HG02943 (cell line): ENCODE data around the gene PKN1.
"Not testable (repeated sequence)": the region's sequence is repeated elsewhere in the genome, so short reads cannot be mapped to it uniquely, and the experiment has no call there.

ENCODE experiments used
- ATAC-seq: cut with Tn5 transposase; IDR thresholded peaks from one replicate; pipeline ENCODE4 v1.9.1; 2021; ENCODE audit warnings: mild to moderate bottlenecking, low read depth, moderate library complexity; ENCODE audit not compliant: unreplicated experiment

The PKN1 gene

DNA sequence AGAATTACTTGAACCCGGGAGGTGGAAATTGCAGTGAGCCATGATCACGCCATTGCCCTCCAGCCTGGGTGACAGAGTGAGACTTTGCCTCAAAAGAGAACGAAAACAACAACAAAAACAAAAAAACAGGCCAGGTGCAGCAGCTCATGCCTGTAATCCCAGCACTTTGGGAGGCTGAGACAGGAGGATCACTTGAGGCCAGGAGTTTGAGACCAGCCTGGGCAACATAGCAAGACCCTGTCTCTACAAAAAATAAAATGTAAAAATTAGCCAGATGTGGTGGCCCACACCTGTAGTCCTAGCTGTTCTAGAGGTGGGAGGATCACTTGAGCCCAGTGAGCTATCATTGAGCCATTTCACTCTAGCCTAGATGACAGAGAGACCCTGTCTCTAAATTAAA lies 19.2 kb downstream of the PKN1 start:
- not testable (repeated sequence) for ATAC-seq

- no peak for ATAC-seq
Observed at GRCh38 chr19:14459703-14460102, 26.6 kb downstream of the PKN1 start.

DNA sequence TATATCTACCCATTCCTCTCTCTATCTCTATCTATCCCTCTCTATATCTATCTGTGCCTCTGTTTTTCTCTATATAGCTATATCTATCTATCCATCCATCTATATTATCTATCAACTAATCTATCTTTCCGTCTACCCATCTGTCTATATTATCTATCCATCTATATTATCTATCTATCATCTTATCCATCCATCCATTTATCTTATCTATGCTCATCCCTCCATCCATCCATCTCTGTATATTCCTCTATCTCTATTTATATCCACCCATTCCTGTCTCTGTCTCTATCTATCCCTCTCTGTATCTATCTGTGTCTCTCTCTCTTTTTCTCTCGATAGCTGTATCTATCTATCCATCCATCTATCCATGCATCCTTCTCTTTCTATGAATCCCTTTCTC lies 27.8 kb downstream of the PKN1 start:
- no peak for ATAC-seq

GRCh38 chr19:14462401-14462800 lies 29.3 kb downstream of the PKN1 start:
- not testable (repeated sequence) for ATAC-seq

- no peak for ATAC-seq
Observed at GRCh38 chr19:14463747-14464146, 30.6 kb downstream of the PKN1 start.

GRCh38 chr19:14467391-14467790 lies 34.3 kb downstream of the PKN1 start:
- no peak for ATAC-seq

DNA sequence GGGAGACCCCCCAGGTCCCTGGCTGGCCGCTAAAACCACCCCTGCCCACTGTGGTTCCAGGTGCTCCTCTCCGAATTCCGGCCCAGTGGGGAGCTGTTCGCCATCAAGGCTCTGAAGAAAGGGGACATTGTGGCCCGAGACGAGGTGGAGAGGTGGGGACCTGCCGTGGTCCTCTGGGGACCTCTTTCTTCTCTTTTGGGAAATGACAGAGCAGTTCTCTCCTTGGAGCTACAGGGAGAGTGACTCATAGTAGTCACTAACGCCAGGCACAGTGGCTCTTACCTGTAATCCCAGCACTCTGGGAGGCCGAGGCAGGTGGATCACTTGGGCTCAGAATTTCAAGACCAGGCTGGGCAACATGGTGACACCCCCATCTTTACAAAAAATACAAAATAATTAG lies 34.7 kb downstream of the PKN1 start:
- ATAC-seq: no peak

DNA sequence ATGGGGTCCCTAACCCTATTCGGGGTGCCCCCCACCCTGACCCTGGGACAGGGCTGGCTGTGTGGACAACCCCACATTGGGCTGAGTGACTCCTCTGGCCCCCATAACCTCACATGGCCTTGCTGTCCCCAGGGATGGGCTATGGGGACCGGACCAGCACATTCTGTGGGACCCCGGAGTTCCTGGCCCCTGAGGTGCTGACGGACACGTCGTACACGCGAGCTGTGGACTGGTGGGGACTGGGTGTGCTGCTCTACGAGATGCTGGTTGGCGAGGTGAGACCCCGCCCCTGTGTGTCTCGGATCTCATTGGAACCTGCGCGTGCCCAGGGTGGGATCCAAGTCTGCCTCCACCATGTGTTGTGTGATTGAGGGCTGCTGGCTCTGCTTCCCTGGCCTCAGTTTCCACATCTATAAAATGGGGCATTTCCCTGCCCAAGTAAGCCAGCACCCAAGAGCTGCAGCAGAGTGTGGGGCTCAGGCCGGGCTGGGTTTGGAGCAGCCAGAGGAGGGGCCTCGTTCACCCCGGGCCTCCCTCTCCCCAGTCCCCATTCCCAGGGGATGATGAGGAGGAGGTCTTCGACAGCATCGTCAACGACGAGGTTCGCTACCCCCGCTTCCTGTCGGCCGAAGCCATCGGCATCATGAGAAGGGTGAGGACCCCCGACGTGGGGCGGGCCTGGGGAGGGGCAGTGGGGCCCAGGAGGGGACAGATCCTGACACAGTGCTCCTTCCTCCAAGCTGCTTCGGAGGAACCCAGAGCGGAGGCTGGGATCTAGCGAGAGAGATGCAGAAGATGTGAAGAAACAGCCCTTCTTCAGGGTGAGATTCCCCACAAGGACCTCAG lies 37.1 kb downstream of the PKN1 start:
- ATAC-seq: no peak

DNA sequence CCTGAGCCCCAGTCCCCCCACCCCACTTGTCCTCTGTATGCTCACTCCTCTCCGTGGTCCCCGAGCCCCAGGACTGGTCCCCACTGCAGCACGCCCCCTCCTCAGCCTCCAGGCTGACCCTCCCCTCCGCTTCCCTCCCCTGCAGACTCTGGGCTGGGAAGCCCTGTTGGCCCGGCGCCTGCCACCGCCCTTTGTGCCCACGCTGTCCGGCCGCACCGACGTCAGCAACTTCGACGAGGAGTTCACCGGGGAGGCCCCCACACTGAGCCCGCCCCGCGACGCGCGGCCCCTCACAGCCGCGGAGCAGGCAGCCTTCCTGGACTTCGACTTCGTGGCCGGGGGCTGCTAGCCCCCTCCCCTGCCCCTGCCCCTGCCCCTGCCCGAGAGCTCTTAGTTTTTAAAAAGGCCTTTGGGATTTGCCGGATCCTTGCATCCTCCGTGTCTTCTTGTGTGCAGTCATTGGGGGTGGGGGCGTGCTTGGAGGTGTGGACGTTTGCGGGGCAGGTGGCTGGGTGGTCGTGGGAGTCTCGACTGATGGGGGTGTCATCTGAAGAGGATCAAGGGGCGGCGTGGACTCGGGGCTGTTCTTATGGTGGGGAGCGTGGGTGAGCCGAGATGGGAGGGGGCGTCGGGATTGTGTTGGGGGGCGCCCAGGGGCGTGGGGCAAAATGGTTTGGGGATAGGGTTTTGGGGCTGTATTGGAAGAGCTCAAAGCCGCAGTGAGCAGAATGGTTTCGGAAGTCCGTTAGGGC lies 38.5 kb downstream of the PKN1 start:
- ATAC-seq: no peak

DNA sequence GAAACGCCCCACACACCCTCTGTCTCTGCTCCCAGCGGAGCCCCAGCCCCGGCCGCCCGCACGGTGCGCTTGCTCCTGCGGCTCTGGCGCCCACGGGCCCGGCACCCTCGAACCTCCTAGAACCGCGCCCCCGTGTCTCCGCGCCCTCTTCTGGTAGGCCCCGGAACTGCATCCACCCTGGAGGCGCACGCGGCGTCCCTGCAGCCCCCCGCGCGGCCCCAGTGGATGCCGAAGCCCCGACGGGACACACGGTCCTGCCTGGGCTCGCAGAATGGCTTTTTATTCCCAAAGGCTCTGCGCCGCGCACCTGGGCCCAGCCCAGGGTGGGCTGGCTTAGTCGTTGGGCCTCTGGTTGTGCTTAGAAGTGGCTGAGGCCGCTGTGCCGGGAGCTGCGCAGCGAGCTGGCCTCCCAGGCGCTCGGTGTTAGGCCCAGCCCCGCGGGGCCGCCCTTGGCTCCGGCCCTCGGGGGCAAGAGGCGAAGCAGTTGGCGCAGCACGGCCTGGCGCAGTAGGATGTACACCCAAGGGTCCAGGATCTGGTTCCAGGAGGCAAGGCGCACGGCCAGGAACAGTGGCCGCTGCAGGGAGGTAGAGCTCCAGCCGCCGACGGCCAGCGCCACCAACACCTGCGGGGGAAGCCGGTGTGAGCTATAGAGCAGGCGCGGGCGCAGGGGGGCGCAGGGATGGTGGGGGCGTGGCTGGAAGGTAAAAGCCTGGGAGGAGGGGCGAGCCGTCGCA lies 39.3 kb downstream of the PKN1 start:
- ATAC-seq: no peak

DNA sequence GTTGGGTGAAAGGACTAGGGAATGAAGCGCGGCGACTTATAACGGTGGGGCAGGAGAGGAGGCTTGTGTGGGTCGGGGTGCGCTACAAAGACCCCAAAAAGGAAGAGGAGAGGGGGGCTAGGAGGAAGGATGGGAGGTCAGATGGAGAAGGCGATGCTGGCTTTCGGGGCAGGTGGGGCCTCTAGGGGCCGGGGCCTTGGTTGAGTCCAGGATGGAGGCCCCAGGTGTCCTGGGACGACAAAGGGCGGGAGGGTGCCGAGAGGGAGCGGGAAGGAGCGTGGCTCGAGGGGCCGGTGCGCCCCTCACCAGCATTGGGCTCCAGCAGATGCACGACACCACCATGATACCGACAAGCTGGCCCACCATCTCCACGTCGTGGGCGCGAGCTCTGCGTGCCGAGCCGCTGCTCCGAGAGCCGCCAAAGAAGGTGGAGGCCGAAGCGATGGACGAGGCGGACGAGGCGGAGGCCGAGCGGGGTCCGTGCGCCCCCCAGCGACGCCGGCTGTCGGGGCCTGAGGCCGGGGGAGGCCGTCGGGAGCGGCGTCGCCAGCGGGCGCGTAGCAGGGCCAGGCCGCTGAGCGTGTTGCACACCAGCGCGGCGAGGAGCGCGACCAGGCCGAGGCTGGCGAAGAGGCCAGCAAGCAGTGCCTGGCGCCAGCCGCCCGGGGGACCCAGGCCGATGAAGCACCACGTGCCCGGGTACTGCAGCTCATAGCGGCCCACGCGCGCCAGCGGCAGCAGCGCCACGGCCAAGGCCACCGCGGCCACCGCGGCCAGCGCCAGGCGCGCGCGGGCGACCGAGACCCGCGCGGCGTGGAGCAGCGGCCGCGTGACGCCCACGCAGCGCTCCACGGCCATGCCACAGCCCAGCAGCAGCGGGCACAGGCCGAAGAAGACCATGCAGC lies 40.2 kb downstream of the PKN1 start:
- no peak for ATAC-seq

DNA sequence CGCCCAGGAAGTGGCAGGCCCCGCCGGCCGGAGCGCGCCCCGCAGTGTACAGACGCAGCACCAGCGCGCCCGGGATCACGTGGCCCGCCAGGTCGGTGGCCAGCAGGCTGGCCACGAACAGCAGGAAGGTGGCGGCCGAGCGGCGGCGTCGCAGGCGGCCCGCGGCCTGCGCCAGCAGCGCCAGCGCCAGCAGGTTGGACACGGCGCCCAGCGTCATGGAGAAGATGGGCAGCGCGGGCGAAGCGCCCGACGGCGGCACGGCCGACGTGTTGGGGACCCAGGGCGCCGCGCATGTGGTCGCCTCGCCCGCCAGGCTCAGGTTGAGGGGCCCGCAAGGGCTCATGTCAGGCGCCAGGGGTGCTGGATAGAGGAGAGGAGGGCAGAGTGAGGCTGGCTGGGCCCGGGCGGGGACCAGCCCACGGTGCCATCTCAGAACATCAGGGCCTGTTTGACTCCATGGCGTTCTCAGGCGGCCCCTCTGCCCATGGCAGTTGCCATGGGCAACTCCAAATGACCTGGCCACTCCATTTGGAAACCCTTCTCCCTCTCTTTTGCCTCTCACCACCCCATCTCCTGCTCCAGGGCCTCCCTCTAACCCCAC lies 41.0 kb downstream of the PKN1 start:
- ATAC-seq: no peak

DNA sequence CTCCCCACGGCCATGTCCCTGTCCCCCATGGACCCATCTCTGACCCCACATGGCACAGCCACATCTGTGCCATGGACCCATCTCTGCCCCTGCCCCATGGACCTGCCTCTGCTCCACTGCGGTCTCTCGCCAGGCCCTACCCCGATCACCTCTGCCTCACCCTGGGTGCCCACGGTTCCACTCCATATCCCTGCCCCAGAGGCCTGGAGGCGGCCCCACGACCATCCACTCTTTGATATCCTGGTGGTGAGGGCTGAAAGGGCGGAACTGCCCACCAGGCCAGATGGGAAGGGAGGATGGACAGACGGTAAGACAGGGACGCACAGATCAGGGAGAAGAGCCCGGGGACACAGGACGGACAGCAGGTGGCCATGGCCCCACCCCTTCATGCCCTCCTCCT lies 41.7 kb downstream of the PKN1 start:
- no peak for ATAC-seq

GRCh38 chr19:14475251-14476073 lies 42.4 kb downstream of the PKN1 start, which contains the start of gene PTGER1:
Gene PTGER1, minus strand, starts transcription at chr19:14475354. Its CDS starts 1,034 bp downstream, at chr19:14474320.
- ATAC-seq: no peak

- ATAC-seq: no peak
Observed at GRCh38 chr19:14476327-14476672, 43.2 kb downstream of the PKN1 start.

GRCh38 chr19:14476673-14477401 lies 43.7 kb downstream of the PKN1 start:
- no peak for ATAC-seq

DNA sequence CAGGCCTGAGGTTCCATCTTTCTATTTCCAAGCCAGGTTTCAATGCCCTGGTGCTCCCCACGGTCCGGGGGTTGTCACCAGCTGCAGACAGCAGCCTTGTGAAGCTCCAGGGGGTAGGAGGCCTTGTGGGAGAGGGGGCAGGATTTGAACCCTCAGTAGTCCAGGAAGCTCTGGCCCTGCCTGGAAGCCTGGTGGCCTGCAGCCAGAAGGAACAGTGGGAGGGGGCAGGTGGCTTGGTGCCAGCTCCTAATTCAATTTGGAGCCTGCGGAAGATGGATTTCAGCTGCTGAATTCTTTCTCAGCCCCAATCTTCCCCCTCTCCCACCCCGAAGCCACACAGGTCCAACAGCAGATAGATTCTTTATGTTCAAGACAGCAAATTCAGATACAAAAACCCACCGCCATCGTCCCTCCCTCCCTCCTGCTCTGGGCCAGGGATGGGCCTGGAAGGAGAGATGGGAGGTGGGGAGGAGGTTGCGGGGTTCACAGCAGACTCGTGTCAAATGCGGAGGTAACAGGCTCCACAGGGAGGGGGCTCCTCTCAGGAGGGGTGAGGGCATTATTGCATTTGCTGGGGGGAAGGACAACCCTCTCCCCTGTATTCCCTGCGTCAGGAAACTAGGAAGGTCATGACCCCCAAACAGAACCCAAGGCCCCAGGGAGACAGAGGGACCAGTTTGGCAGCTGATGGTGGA lies 44.5 kb downstream of the PKN1 start:
- ATAC-seq: no peak

DNA sequence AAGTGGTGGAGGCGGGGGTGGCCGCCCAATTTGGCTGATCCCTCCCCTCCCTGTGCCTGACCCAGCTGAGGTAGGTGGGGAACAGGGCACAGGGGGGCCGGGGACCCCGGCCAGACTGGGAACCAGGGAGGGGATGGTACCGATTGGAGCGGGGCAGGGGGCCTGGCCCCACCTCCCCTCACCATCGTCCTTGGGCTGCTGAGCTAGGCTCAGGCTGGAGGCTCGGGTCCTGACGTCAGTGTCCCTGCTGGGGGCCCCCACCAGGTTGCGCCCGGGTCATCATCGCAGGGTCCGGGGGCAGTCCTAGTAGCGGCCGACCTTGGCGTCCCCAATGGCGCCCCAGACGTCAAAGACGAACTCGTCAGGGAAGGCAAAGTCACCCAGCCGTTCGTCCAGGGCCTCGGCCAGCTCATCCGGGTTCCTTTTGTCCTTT lies 45.0 kb downstream of the PKN1 start:
- no peak for ATAC-seq
